ENCODE data around the gene FAIM.

The FAIM gene

DNA sequence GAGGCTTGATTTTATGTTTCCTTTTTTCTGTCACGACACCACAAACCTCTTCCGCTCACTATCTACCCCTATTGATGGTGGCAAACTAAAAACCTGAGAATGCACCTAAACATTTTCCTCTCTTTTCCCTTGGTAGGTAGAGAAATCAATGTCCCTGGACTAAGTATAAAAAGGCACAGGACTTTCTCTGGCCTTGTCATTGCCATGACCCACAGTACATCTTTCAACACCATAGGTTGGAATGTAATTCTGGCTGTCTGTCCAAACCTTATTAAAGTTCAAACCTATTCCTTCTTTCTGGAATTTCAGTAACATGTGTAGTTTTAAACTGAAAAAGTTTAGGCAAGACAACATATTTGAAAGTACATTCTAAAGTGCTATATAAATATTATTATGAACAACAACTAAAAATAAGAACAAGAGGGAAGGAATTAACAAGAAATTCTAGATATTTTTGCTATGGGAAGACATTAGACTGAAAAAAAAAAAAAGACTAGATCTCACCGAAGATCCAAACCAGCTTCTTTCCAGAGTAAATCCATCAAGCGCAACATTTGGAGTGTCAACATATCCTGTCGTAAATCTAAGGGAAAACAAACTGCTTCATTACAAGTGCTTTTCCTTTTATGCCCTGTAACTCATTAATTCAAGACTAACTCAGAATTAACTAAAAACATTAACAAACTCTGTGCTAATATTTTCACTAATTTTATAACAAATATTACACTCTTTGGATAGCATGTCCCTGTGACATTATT lies 73.1 kb downstream of the FAIM start:
- no peak for DNase-seq

DNA sequence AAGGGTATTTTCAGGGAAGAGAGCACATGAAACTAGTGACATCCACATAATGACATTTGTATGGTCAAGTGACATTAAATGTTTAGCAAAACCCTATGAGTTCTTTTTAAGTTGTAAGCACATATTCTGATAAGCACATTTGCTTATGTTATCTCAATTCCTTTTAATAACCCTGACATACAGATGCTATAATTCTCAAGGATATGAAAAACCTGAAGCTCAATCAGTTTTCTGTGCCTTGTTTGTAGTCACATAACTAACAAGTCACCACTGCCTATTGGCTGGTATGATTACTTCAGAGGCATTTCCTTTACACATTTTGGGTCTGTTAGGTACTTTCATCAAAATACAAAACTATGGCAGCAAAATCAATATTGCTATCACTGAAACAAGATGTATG lies 74.1 kb downstream of the FAIM start:
- DNase-seq: no peak

Measured in fibroblast of upper back skin (primary cell).